Lung microvascular endothelial cell (primary cell): ENCODE measurements around the gene GALP. TPM values are rescaled to one million over a fixed set of nuclear protein-coding genes. Genes with fewer than 3 reads are reported as not detected.
"Not testable (repeated sequence)": the region's sequence is repeated elsewhere in the genome, so short reads cannot be mapped to it uniquely, and the experiment has no call there.

ENCODE experiments used
- DNase-seq, 2 donors: peaks; one replicate each; pipeline versions ENCODE4 v3.0.0 to v3.0.0-alpha.2; 2010; ENCODE audit warnings: low read depth in 2 of 2
- total RNA-seq: library from RNA; depleted of rRNA; stranded (reverse); fragments of >200 nt; gene quantifications from 2 replicates; pipeline ENCODE4 v1.2.1, GENCODE V29; 2014

Gene GALP
- total RNA-seq, 1 donor from 2014 or later, result not detected

DNA sequence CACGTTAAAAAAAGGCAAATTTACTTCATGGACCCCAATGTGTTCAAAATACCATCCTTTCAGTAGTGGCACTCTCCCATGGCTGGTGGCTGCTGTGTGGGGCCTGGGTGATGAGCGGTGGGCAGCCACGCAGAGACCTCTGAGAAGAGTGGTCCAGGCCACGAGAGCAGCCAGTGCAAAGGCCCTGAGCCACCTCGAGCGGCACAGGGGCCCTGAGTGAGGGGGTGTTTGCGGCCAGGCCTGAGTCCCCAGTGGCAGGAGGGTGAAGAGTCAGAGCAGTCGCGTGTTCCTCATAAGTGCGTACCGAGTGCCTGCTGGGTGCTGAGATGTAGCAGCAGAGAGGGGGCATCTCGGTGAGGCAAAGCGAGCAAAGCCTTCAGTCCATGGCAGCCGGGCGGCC, 27.7 kb upstream of the GALP start:
- DNase-seq, result no peak

GRCh38 chr19:56148955-56149655, 26.7 kb upstream of the GALP start:
- not testable (repeated sequence) for DNase-seq

GRCh38 chr19:56149656-56150038, 26.2 kb upstream of the GALP start:
- DNase-seq, result no peak

- peak in 1 of 2 donors; percentile 55 for DNase-seq
These were observed 25.4 kb upstream of the GALP start for GRCh38 chr19:56150358-56150757.

DNA sequence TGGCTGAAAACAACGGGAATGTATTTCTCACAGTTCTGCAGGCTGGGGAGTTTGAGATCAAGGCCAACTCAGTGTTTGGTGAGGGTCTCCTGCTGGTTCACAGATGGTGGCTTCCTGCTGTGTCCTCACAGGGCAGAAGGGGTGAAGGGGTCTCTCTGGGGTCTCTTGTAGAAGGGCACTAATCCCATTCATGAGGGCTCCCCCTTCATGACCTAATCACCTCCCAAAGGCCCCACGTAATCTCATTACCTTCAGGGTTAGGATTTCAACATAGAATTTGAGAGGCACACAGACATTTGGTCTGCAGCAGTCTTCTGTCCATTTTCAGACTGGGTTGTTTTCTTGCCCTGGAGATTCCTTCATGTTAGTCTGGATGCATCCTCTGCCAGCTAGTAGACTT, 23.2 kb upstream of the GALP start:
- no peak for DNase-seq

DNA sequence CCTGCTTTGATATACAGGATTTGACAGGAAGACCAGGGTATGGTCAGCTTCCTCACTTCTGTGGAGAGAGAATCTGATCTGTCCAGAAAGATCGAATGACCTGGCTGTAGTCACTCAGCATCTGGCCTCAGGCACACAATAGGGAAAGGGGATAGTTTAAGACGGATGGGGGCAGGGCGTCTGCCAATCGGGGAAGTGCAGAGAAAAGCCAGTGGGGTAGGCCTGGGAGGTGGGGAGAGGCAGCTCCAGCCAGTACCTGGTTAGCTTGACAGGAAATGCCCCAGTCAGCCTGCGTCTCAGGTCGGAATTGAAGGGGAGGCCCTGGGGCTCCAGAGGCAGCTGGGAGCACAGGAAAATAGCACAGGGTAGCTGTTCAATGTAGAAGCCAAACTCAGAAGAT, 22.3 kb upstream of the GALP start:
- DNase-seq, result peak in 1 of 2 donors; percentile 47

- DNase-seq, result peak in 1 of 2 donors; percentile 19
These were observed 20.6 kb upstream of the GALP start for GRCh38 chr19:56155124-56155687.

- no peak for DNase-seq
These were observed 19.0 kb upstream of the GALP start for GRCh38 chr19:56156768-56157167.

GRCh38 chr19:56158170-56158757, 17.5 kb upstream of the GALP start:
- no peak for DNase-seq

- no peak for DNase-seq
These were observed 16.7 kb upstream of the GALP start for GRCh38 chr19:56159009-56159559.

- no peak for DNase-seq
These were observed 16.1 kb upstream of the GALP start for GRCh38 chr19:56159622-56160271.

GRCh38 chr19:56161534-56161933, 14.3 kb upstream of the GALP start:
- DNase-seq, result no peak

DNA sequence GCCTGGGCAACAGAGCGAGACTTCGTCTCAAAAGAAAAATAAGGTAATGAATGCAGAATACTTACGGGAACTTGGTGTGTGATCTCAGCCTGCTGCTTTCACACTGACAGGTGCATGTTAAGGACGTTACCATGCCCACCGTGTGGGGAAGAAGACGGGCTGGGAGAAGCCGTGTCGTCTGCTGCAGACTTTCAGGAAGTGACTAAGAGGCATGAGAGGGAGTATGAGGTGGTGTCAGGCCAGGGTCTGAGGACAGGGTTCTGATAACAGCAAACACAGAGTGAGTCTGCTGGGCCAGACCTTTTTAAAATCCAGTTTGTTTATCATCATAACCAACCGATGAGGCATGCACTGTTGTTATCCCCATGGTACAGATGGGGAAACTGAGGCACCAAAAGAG, 13.6 kb upstream of the GALP start:
- DNase-seq, result peak in 1 of 2 donors; percentile 81

GRCh38 chr19:56163097-56163496, 12.7 kb upstream of the GALP start:
- DNase-seq, result no peak

- peak; percentile 16 to 32 for DNase-seq
These were observed 8.7 kb upstream of the GALP start for GRCh38 chr19:56167064-56167578.

DNA sequence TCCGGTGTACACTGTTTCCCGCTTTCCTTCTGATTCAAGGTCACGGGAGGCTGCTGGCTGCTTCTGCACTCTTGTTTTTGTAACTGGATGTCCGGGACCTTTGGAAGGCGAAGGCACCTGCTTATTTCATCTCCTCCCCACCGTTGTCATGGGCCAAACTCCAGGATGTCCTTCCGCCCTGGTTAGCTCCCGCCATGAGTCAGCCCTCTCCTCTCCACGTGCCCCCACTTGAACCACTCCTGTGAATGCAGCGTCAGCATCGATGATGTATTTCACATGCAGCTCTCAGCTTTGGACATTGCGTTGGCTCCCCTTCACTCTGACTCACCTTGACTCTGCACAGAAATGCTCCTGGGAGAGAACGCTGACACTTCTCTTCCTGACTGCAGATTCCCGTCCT, 5.5 kb upstream of the GALP start:
- peak; percentile 38 to 60 for DNase-seq

GRCh38 chr19:56174086-56174485, 1.7 kb upstream of the GALP start:
- DNase-seq, result no peak

GRCh38 chr19:56174550-56174949, 1.3 kb upstream of the GALP start:
- no peak for DNase-seq

DNA sequence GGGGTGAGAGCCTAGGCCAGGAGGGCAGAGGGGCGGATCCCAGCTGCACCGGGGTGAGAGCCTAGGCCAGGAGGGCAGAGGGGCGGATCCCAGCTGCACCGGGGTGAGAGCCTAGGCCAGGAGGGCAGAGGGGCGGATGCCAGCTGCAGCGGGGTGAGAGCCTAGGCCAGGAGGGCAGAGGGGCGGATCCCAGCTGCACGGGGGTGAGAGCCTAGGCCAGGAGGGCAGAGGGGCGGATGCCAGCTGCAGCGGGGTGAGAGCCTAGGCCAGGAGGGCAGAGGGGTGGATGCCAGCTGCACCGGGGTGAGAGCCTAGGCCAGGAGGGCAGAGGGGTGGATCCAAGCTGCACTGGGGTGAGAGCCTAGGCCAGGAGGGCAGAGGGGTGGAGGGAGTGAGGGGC, 502 bp downstream of the GALP start:
- not testable (repeated sequence) for DNase-seq

GRCh38 chr19:56176881-56177280, 1.1 kb downstream of the GALP start:
- no peak for DNase-seq

DNA sequence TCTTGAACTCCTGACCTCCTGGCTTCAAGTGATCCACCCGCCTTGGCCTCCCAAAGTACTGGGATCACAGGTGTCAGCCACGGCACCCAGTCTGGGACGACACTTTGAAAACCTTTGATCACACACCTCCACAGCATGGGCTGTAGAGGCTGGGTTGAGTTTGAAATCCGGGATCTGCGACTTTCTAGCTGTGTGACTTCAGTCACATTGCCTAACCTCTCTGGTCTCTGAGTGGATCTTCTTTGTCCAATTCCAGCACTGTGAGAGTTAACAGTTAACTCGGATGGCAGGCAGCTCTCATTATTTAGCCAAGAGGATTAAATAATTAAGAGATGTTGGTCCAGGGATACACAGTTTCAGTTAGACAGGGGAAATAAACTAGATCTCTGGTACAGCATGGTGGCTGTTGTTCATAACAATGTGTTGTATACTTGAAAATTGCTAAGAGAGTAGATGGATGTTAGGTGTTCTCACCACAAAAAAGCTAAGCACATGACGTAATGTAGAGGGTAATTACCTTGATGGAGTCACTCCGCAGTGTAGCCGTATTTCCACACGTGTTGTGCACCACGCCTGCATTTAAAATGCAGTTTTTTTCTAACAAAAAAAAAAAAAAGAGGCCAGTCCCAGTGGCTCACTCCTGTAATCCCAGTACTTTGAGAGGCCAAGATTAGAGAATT, 1.9 kb downstream of the GALP start:
- DNase-seq, result no peak
